Ovary (tissue), 3 donors: ENCODE measurements around the gene GALK2.

Experiments
- POLR2A ChIP-seq: fragments of 450-650 bp; IDR thresholded peaks from one replicate; pipeline ENCODE4 v1.6.1; 2017; ENCODE audit warnings: antibody characterized with exemption, mild to moderate bottlenecking, moderate library complexity
- TF ChIP-seq, protein P1 (sequence below), 3 donors: fragments of 450-650 bp in 2 of 3; fragments of 200-600 bp in 1 of 3; IDR thresholded peaks; one replicate each; pipeline versions ENCODE4 v1.5.1 to v1.8.0; 2016 to 2022; ENCODE audit warnings: antibody characterized with exemption in 3 of 3, mild to moderate bottlenecking in 1 of 3
- donor health status: DM: no; HTN: no; CAD: no.

DNA sequence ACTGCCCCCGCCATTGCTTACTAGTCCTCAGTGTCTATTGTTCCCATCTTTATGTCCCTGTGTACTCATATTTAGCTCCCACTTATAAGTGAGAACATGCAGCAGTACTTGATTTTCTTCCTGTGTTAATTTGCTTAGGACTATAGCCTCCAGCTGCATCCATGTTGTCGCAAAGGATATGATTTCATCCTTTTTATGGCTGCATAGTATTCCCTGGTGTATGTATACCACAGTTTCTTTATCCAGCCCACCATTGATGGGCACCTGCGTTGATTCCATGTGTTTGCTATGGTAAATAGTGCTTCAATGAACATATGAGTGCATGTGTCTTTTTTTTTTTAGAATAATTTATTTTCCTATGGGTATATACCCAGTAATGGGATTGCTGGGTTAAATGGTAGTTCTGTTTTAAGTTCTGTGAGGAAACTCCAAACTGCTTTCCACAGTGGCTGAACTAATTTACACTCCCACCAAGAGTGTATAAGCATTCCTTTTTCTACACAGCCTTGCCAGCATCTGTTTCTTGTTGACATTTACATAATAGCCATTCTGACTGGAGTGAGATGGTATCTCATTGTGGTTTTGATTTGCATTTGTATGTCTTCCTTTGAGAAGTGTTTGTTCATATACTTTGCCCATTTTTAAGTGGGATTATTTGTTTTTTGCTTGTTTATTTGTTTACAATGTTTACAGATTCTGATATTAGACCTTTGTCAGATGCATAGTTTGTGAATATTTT, 53.7 kb downstream of the GALK2 start:
- TF ChIP-seq, protein P1, sequence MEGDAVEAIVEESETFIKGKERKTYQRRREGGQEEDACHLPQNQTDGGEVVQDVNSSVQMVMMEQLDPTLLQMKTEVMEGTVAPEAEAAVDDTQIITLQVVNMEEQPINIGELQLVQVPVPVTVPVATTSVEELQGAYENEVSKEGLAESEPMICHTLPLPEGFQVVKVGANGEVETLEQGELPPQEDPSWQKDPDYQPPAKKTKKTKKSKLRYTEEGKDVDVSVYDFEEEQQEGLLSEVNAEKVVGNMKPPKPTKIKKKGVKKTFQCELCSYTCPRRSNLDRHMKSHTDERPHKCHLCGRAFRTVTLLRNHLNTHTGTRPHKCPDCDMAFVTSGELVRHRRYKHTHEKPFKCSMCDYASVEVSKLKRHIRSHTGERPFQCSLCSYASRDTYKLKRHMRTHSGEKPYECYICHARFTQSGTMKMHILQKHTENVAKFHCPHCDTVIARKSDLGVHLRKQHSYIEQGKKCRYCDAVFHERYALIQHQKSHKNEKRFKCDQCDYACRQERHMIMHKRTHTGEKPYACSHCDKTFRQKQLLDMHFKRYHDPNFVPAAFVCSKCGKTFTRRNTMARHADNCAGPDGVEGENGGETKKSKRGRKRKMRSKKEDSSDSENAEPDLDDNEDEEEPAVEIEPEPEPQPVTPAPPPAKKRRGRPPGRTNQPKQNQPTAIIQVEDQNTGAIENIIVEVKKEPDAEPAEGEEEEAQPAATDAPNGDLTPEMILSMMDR (IDR thresholded peaks at IDR 0.05) = no peak
- no peak for TF ChIP-seq POLR2A
